Lung (tissue), 12 donors: ENCODE measurements around the gene MUC6. TPM values are rescaled to one million over a fixed set of nuclear protein-coding genes. Genes with fewer than 3 reads are reported as not detected.

ENCODE experiments used
- ATAC-seq: fragments of 200-7000 bp; cut with Tn5 transposase; one replicate; pipeline ENCODE4 v1.9.1; 2020; ENCODE audit warnings: moderate number of reproducible peaks; ENCODE audit not compliant: insufficient read depth, low FRiP score
- DNase-seq, 3 donors: peaks; one replicate each; pipeline ENCODE4 v3.0.0-alpha.2; 2013 to 2017
- H3K27ac ChIP-seq, 2 donors: one replicate each; pipeline ENCODE4 v1.5.1; 2013; ENCODE audit warnings: mild to moderate bottlenecking in 2 of 2, moderate library complexity in 2 of 2, control low read depth in 1 of 2, inconsistent platforms in 1 of 2, low read depth in 1 of 2, low read length in 1 of 2
- H3K27me3 ChIP-seq, 3 donors: one replicate each; pipeline ENCODE4 v1.5.1; 2013; ENCODE audit warnings: low read length in 2 of 3; ENCODE audit not compliant: control insufficient read depth in 3 of 3, insufficient read depth in 3 of 3
- H3K36me3 ChIP-seq, 4 donors: one replicate each; pipeline ENCODE4 v1.5.1; 2013; ENCODE audit warnings: low read length in 4 of 4, mild to moderate bottlenecking in 1 of 4, moderate library complexity in 1 of 4; ENCODE audit not compliant: control insufficient read depth in 4 of 4, insufficient read depth in 4 of 4
- H3K4me1 ChIP-seq, 5 donors: one replicate each; pipeline ENCODE4 v1.5.1; 2013; ENCODE audit warnings: low read length in 5 of 5, mild to moderate bottlenecking in 2 of 5, moderate library complexity in 1 of 5; ENCODE audit not compliant: control insufficient read depth in 5 of 5, insufficient read depth in 5 of 5
- H3K4me3 ChIP-seq: one replicate; pipeline ENCODE4 v1.5.1; 2013; ENCODE audit warnings: mild to moderate bottlenecking, control low read depth, moderate library complexity
- H3K9ac ChIP-seq, 2 donors: one replicate each; pipeline ENCODE4 v1.5.1; 2013; ENCODE audit warnings: low read length in 2 of 2, control low read depth in 1 of 2; ENCODE audit not compliant: insufficient read depth in 1 of 2
- H3K9me3 ChIP-seq, 4 donors: one replicate each; pipeline ENCODE4 v1.5.1; 2013; ENCODE audit warnings: low read length in 3 of 4, mild to moderate bottlenecking in 1 of 4, moderate library complexity in 1 of 4; ENCODE audit not compliant: control insufficient read depth in 4 of 4, insufficient read depth in 3 of 4
- CTCF ChIP-seq: IDR thresholded peaks from 2 replicates; pipeline ENCODE4 v1.5.1; 2012; ENCODE audit warnings: mild to moderate bottlenecking; ENCODE audit errors: control extremely low read depth, extremely low read depth
- WGBS, 2 donors: extraction: QIAGEN DNeasy Blood & Tissue Kit; methylation state at CpG; one replicate each; pipeline ENCODE4 v1.1.7; 2013; 5-methylcytosine and 5-hydroxymethylcytosine counted together
- polyA plus RNA-seq, 2 donors: library from polyadenylated mRNA; stranded (reverse); fragments of 200-250 nt; gene quantifications; one replicate each; pipeline ENCODE4 v1.2.1, GENCODE V29; 2013
- total RNA-seq, 2 donors: library from RNA; depleted of rRNA in 1 of 2; stranded (reverse); fragments of >200 nt in 1 of 2; gene quantifications; one replicate each; pipeline ENCODE4 v1.2.1, GENCODE V29; 2014 to 2021
- donor health status: control.
- donor health status: control.
- donor health status: Bipolar disorder and iron deficiency.
- donor health status: healthy.
- donor health status: DM: yes; HTN: yes; CAD: no.

Gene MUC6
- total and polyA plus RNA-seq, 4 donors: 0.01 to 0.92 (median 0.06) TPM; not detected in 1

DNA sequence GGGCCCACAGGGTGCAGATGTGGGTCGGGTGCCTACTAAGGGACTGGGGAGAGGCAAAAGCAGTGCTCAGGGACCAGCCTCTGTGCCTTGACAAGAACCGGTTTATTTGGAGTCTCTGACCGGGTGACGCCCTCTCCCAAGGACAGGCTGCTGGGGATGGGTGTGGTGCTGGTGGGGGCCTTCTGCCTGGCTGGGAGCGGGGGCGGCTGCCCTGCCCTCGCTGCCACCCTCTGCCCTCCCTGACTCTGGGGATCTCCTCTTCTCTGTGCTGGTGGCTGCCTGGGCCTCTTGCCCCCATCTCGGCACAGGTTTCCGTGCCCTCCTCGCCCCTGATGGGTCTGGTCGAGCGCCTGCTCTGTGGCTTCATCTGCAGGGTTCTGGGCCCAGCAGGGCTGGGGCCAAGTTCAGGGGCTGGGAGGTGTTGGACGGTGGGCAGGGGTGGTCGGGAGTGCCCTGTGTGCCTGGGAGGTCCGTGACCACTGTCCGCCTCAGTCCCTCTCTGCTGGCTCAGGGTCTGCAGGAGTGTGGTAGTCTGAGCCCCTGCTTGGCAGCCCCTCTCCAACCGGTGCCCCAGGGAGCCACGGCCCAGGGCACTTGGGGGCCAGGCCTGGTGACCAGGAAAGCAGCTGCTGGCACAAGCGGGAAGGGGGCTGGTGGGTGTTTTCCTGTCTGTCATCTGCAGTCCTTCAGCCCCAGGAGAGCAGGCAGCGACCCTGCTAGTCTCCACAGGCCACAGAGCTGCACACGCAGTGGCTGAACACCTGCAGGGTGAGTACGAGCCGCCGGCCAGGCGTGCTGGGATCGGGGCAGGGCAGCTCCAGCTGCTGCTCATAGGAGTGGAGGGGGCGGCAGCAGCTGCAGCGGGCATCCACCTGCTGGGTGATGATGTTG lies 23.5 kb downstream of the MUC6 start:
- H3K36me3 ChIP-seq: peaks cover 10 to 51% (median 15%) of the 10 kb centered on the region in 4 donors
- no peak overlapping the region for H3K4me3 ChIP-seq
- no peak for TF ChIP-seq CTCF
- H3K27me3 ChIP-seq: no peaks in the 10 kb centered on the region
- ATAC-seq: no peak
- no peaks in the 10 kb centered on the region for H3K9me3 ChIP-seq
- H3K27ac ChIP-seq: no peak overlapping the region
- DNase-seq: no peak
- no peaks in the 10 kb centered on the region for H3K4me1 ChIP-seq
- 90 to 91% methylated on average over 27 to 28 of the region's 28 CpGs for WGBS, 2 donors
- H3K9ac ChIP-seq: no peak overlapping the region

- no peaks in the 10 kb centered on the region for H3K27me3 ChIP-seq
- no peaks in the 10 kb centered on the region for H3K9me3 ChIP-seq
- H3K36me3 ChIP-seq: peaks cover 10 to 57% (median 16%) of the 10 kb centered on the region in 4 donors
- DNase-seq (no peak), ATAC-seq (no peak)
- no peak for TF ChIP-seq CTCF
- WGBS, 2 donors: 97 to 98% methylated on average over 17 of the region's 17 CpGs
- H3K4me3 ChIP-seq: no peak overlapping the region
- no peak overlapping the region for H3K9ac ChIP-seq
- H3K27ac ChIP-seq: no peak overlapping the region
- no peaks in the 10 kb centered on the region for H3K4me1 ChIP-seq
Observed at GRCh38 chr11:1012291-1012690, 24.2 kb downstream of the MUC6 start.

GRCh38 chr11:1011320-1011698 lies 25.2 kb downstream of the MUC6 start:
- no peak overlapping the region for H3K9ac ChIP-seq
- H3K4me1 ChIP-seq: no peaks in the 10 kb centered on the region
- ATAC-seq (no peak), DNase-seq (no peak)
- H3K27ac ChIP-seq: no peak overlapping the region
- no peaks in the 10 kb centered on the region for H3K9me3 ChIP-seq
- H3K36me3 ChIP-seq: peaks cover 10 to 65% (median 16%) of the 10 kb centered on the region in 4 donors
- WGBS, 2 donors: 87 to 90% methylated on average over 17 of the region's 17 CpGs
- no peak for TF ChIP-seq CTCF
- no peak overlapping the region for H3K4me3 ChIP-seq
- no peaks in the 10 kb centered on the region for H3K27me3 ChIP-seq
